Measurements from ENCODE around the gene RSPO3.

DNA sequence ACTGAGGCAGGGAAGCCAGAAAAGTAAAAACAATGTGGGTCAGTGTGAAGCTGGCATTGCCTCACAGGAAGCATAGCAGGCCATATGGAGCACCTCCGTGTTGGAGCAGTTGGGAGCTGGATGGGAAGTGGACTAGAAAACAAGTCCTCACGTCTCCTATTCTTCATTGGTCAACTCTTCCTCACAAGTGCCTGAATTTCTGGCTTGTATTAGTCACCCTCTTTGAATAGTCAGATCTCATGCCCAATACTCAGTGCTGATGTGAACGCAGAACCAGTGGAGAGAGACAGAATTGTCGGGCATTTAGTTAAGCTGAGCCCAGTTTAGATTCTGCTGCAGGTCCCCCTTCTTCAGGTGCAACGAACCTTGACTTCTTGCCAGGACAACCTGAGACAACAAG is 22.3 kb upstream of the RSPO3 start:
- TF ChIP-seq, protein P1, sequence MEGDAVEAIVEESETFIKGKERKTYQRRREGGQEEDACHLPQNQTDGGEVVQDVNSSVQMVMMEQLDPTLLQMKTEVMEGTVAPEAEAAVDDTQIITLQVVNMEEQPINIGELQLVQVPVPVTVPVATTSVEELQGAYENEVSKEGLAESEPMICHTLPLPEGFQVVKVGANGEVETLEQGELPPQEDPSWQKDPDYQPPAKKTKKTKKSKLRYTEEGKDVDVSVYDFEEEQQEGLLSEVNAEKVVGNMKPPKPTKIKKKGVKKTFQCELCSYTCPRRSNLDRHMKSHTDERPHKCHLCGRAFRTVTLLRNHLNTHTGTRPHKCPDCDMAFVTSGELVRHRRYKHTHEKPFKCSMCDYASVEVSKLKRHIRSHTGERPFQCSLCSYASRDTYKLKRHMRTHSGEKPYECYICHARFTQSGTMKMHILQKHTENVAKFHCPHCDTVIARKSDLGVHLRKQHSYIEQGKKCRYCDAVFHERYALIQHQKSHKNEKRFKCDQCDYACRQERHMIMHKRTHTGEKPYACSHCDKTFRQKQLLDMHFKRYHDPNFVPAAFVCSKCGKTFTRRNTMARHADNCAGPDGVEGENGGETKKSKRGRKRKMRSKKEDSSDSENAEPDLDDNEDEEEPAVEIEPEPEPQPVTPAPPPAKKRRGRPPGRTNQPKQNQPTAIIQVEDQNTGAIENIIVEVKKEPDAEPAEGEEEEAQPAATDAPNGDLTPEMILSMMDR (IDR thresholded peaks at IDR 0.05): no peak
- TF ChIP-seq POLR2A (IDR thresholded peaks at IDR 0.05): no peak

Measured in lower leg skin (tissue), 3 donors.